T-helper 2 cell treated with Interferon-gamma antibody and Interleukin-4, amounts not matched to agents 100 ng/mL and 5 ng/mL, for 36 hours (primary cell): ENCODE measurements around the gene CACNA1C. TPM values are rescaled to one million over a fixed set of nuclear protein-coding genes. Genes with fewer than 3 reads are reported as not detected.

Experiments
- intact Hi-C: fragments of 100-400 bp; cut with micrococcal nuclease; formaldehyde crosslinking; loops from one replicate; pipeline ENCODE4 v1.15.1; 2023
- total RNA-seq: library from RNA; stranded (reverse); gene quantifications from 2 replicates; pipeline ENCODE4 v1.2.3, GENCODE V29; 2022

The CACNA1C gene
- total RNA-seq, 1 donor from 2014 or later, result 0.09 TPM

DNA sequence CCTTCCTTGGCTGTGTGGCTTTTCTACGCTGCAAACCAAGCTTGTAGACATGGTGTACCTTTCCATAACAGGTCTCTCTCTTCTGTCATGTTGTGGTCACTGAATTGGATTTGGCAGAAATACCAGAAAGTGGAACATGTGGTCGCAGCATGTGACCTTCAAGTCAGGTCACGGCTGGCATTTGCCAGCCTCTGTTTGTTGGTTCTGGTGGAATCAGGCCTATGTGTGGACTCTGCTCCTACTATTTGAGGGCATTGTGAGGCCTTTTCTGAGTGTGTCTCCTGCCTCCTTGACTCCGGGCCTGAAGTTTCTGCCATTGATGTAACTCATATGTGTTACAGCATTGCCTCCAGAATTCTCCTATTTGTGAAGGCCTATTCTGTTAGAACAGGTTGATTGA, 116.7 kb downstream of the CACNA1C start:
- intact Hi-C loops, result no loop called here

GRCh38 chr12:2169940-2170339, 117.2 kb downstream of the CACNA1C start:
- intact Hi-C loops, result no loop called here

- intact Hi-C loops, result no loop called here
These were observed 117.6 kb downstream of the CACNA1C start for GRCh38 chr12:2170376-2170775.

DNA sequence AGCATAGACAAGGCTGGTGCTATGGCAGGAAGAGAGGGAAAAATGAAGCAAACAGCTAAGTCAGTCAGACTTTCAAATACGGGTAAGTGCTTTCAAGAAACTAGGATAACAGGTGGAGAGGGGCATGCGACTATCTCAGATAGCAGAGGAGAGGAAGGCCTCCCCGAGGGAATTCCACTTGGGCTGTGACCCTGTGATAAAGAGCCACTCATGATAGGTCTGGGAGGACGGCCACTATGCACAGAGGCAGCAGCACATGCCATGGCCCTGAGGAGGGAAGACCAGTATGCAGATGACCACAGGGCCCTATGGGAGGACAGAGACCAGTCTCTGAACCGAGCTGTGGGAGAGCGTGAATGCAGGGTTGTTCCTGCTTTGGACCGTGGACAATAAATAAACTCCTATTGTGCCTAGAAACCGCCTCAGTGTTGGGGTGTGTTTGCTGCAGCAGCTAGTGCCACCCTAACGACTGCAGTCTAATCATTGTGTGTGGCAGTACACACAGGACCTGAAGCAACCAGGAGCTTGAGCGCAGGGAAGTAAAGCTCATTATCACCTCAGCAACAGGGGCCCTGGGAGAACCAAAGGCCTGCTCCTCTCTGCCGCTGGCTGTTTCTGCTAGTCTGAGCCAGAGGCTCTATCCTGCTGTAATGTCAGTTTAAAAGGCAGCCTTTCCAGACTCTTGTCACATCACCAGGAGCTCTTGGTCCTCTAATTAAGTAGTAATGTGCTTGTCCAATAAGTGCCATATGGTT, 119.1 kb downstream of the CACNA1C start:
- intact Hi-C loops, result no loop called here

DNA sequence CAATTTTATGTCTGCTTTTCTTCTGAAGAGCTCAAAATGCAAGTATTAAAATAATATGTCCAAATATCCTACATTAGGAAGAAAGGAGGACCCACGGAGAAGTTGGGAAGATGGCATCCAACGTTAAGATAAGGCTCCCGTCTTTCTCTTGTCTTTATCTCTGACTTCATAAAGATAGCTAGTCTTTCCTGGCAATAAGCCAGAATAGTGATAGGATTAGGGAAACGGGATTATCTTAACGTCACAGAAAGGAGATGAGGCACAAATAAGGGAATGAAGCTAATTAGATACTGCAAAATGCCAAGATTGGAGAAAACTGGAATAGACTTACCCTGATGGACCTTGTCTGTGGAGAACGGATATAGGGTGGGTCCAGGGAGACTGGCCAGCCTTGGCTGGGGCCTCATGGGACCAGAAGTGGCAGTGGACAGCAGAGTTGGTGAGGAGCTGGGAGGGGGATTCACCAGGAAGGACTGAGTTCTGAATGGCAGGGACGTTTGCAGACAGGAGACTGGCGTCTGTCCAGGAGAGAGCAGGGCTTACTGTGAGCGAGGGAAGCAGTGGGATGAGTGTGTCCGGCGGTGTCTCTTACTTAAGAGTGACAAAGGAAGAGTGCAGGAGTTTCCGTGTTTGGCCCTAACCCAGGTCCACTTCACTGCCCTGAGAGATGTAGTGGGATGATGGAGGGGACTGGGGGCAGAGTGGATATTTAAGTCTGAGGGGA, 119.9 kb downstream of the CACNA1C start:
- intact Hi-C loops, result no loop called here

DNA sequence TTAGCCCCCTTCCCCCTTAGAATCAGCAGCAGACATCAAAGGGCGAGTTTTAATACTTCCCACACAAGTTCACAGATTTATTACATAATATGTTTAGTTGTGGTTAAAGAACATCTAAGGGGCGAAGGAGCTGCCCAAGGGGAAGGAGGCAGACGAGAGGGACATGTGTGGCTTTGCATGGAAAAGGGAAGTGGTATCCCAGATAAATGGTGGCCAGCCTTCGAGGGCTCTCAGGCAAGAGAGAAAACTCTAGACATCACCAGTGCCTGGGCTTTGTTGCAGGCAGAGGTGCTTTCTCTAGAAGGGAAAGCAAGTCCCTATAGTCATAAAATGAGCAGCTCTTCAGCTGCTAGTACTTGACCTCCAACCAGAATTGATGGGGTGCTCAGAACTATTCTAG, 121.2 kb downstream of the CACNA1C start:
- intact Hi-C loops, result no loop called here

DNA sequence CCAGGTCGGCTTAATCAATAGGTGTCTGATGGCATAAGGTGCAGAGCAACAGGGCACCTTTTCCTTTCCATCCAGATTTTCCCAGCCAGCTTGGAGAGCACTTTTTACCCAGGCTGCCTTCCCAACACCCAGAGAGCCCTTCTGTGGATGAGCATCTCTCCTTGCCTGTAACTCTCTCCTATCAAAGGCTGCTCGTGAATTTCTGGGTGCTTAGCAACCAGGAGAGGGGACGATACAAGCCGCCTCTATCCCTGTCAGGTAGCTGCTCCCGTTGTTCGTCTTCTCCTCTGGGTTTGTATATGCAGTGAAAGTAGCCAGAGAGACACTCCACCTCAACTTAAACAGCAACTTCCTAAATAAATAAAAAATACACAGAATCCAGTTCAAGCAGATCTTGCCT, 124.2 kb downstream of the CACNA1C start:
- intact Hi-C loops, result no loop called here

GRCh38 chr12:2177751-2178150, 125.0 kb downstream of the CACNA1C start:
- intact Hi-C loops, result no loop called here

DNA sequence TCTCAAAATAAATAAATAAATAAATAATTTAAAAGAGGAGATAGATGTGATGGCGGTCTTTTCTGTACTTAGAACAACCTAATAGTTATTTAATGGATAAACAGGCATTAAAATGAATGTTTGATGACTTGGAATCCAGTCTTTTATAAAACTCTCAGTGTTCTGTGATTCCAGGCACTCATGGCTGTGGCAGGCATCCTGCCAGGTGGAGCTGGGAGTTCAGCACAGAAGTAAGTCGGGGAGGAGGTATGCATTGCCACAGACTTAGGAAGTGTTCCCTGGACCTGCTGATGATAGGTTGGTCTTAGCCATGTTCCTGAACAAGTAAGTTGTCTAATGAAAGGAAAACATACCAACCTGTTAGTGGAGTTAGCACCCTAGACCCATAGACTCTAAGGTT, 126.3 kb downstream of the CACNA1C start:
- intact Hi-C loops, result no loop called here

DNA sequence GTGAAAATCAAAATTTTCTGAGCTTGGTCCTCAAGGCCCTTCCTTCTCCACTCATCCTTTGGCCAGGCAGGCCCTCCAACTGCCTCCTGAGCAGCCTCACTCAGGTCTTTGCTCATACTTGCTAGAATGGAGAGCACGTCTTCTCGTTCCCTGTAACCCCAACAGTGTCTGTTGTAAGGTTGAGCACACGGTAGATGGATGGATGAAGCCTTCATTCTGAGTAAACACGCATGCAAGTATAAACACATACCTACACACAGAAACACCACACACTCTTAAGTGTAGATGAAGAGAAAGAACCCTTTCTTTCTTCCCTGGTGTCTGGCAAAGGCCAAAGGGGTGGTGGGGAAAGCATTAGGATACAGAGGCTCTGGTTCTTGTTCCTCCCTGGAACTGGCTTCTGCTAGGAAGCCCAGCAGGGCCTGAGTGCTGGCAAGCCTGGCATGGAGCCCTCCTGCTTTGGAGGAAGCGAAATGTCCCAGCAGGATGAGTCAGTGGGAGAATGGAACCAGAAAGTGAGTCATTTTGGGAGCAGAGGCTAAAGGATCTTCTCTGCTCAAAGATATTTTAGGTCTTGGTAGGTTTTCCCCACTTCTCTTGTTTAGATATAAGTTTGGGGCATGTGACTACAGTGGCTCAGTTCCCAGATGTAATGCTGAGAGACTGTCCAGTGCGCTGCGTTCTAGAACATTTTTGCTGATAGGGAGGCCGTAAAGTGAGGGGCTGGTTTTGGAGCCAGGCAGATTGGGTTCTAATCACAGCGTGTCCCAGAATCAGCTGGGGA, 127.4 kb downstream of the CACNA1C start:
- intact Hi-C loops, result no loop called here

DNA sequence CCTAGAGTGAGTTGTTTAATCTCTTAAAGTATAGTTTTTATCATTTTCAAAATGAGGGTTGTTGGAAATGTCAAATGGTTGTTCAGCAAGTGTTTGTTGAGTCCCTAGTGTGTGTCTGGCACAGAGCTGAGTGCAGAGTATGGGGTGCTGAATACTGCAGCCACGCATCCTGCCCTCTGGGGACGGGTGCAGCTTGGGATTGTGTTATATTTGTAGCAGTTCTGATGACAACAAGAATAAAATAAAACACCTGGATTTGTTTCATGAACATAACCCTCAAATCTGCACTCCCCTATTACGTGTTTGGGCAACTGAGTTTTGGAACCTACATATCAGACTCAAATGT, 127.9 kb downstream of the CACNA1C start:
- intact Hi-C loops, result no loop called here

DNA sequence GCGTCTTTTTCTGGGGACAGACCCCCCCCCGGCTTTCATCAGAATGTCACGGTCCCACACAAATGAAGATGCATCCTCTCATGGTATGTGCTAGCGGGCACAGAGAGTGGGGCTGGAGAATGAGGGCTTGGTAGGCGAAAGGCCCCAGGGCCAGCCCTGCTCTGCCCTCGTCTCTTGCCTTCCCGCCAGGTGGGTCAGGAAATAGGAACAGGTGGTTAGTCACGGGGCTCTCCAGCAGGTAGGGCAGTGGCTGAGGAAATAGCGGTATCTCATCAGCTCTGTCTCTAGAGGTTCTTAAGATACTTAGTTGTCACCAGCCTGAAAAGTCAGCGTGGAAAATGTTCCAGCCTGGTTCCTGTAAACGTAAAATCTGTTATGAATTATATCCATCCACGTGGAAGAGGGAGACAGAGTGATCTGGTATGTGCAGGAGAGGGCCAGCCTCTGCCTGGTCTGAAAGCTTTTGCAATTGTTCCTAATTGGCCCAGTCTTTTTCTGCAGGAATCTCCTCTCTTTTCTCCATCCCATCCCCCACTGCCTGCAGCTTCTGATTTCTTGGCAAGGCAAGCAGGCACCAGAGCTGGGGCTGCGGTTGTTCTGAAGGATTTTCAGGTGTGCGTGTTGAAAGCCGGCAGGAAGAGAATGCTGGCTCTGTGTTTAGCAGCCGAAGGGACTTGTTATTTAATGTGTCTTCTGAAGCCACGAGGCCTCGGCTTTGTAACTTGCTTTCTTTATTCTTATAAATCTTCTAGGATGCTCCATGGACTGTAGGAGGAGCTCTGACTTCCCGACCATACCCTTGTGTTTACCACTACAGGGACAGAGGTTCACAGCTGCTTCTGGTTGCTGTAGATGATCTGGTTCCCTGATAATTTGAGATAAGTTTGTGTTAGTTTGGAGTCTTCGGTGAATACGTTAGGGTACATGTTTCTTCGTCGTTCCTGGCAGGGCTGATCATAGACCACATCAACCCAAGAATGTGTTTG, 131.1 kb downstream of the CACNA1C start:
- intact Hi-C loops, result no loop called here

GRCh38 chr12:2185751-2186341, 133.1 kb downstream of the CACNA1C start:
- intact Hi-C loops, result no loop called here

DNA sequence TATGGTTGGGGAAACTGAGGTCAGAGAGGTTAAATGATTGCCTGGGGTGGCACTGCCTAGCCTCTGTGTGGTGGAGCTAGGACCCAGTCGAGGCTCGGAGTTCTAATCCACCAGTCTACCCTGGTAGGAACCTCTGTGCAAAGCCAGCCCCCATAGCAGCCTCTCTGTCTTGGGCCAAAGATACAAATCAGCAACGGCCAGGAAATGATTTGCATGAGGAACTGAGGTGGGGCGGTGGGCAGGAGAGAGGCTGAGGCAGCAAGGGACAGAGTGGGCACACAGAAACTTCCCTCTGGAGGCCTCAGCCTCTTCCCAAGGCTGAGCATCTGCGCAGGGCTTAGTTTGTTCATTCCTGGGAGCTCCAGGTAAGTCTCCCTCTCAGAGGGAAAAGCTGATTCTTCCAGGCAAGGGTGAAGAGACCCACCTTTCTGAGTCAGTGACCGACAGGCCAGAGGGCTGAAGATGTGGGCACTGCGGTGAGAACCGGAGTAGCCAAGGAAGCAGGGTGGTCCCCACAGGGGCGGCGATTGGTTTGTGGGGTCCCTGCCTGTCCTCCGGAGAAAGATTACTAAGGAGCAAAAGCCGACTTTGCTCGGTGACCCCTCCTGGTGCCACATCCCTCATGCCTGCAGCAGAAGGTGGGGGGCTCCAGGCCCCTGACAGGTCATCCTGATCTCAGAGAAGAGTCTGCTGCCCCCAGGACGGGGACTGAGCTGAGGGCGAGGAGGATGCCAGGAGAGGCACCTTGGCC, 134.6 kb downstream of the CACNA1C start:
- intact Hi-C loops, result no loop called here

- intact Hi-C loops, result no loop called here
These were observed 137.3 kb downstream of the CACNA1C start for GRCh38 chr12:2190085-2190484.

DNA sequence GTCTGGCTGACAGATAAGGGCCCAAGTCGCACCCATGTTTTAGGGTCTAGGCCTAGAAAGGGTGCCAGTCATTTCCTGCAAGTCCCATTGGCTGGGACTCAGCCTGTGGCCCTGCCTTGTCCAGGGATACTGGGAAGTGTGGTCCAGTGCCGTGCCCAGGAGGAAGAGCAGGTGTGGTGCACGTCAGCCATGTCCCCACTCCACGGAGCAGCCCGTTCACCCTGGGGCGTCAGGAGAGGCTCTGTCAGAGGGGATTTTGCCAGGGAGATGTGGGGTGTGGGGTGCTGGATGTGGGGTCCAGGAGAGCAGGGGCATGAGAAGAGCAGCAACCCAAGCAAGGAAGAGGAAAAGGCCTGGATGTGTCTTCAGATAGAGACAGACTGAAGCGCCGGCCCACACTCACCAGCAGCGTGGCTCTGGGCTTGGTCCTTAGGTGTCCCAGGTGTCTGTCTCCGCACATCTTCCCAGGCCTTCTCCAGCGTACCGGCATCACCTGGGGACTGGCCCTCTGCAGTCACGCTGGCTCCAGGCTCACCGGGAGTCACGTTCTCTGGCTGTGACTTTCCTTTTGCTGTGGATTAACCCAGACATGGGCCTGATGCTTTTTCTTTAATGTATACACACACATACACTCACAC, 138.2 kb downstream of the CACNA1C start:
- intact Hi-C loops, result no loop called here

DNA sequence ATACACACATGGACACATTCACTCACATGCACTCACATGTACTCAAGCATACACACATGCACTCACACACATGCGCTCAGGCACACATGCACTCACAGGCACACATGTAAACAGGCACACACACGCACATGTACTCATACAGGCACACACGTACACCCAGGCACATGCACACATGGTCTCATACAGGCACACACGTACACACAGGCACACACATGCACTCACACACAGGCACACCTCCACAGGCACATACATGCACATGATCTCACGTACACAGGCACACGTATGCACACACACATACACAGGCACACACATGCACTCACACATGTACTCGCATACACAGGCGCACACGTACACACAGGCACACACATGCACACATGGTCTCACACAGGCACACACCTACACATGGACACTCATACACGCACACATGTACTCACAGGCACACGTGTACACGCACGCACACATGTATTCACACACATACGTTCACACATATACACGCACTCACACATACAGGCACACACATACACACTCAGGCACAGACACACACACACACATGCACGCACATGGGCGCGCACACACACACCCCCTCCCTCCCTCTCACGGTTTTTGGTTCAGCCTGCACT, 138.9 kb downstream of the CACNA1C start:
- intact Hi-C loops, result no loop called here

GRCh38 chr12:2192231-2192630, 139.4 kb downstream of the CACNA1C start:
- intact Hi-C loops, result no loop called here

DNA sequence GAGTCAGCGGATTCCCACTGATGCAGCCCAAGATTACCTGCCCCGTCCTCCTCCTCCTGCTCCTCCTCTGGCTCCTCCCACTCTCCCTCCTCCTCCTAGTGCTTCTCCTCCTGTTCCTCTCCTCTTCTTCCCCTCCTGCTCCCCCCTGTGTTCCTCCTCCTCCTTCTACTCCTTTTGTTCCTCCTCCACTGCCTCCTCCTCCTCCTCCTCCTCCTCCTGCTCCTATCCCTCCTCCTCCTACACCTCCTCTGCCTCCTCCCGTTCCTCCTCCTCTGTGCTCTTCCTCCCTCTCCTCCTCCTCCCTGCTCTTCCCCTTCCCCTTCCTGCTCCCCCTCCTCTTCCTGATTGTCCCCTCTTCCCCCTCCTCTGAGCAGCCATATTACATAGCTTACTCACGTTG, 141.3 kb downstream of the CACNA1C start:
- intact Hi-C loops, result no loop called here
